ENCODE data around the gene MAPK14. TPM values are rescaled to one million over a fixed set of nuclear protein-coding genes. Genes with fewer than 3 reads are reported as not detected.

Gene MAPK14
- total RNA-seq, 1 experiment from 2014 or later = 60.9 TPM

GRCh38 chr6:36160147-36160760 lies 132.6 kb downstream of the MAPK14 start:
- H3K27ac Mint-ChIP-seq (ENCODE audit: unreplicated experiment) = no peak overlapping the region
- CTCF ChIA-PET = no interaction called here
- BruUV-seq (replicated peaks) = no TSS peak
- no peak for DNase-seq
- no peaks in the 10 kb centered on the region for H3K36me3 Mint-ChIP-seq (ENCODE audit: insufficient read depth, unreplicated experiment)
- no peak overlapping the region for H3K4me3 Mint-ChIP-seq (ENCODE audit: low read depth, unreplicated experiment)
- H3K27me3 Mint-ChIP-seq (ENCODE audit: unreplicated experiment) = no peaks in the 10 kb centered on the region
- no peak for TF ChIP-seq CTCF (IDR thresholded peaks at IDR 0.05; ENCODE audit: unreplicated experiment)
- H3K4me1 Mint-ChIP-seq (ENCODE audit: low read depth, unreplicated experiment) = no peaks in the 10 kb centered on the region
- peaks cover 5% of the 10 kb centered on the region for H3K9me3 Mint-ChIP-seq (ENCODE audit: low read depth, unreplicated experiment)
- intact Hi-C loops (cut with micrococcal nuclease; ENCODE audit: unreplicated experiment) = no loop called here

Other genes with a start within 250 kb of the MAPK14 start
- not detected in 2 replicates for gene CLPSL1, start 246.8 kb upstream of the MAPK14 start, total RNA-seq (2022)
- not detected in 2 replicates for gene CLPS, start 230.5 kb upstream of the MAPK14 start, total RNA-seq (2022)
- 0.42 and 0.66 TPM in 2 replicates for gene LHFPL5, start 222.5 kb upstream of the MAPK14 start, total RNA-seq (2022)
- 126 and 138 TPM in 2 replicates for gene SRPK1, start 106.7 kb upstream of the MAPK14 start, total RNA-seq (2022)
- gene SLC26A8, start 3.2 kb upstream of the MAPK14 start, total RNA-seq (2022) = 0.10 TPM in 1 of 2 replicates, not detected in the other
- 52.3 and 59.3 TPM in 2 replicates for gene MAPK13, start 102.7 kb downstream of the MAPK14 start, total RNA-seq (2022)
- gene BRPF3, start 168.9 kb downstream of the MAPK14 start, total RNA-seq (2022) = 49.1 and 49.7 TPM in 2 replicates
- 0.19 and 0.20 TPM in 2 replicates for gene PNPLA1, start 242.3 kb downstream of the MAPK14 start, total RNA-seq (2022)